ENCODE measurements around the gene STK32B.

GRCh38 chr4:5429747-5430146 is 378.5 kb downstream of the STK32B start:
- no peak for TF ChIP-seq CTCF (conservative IDR thresholded peaks at IDR 0.05; ENCODE audit: low read depth, low read length)
- no peak for TF ChIP-seq EZH2 (IDR thresholded peaks at IDR 0.05; ENCODE audit: borderline replicate concordance, low read depth, low read length, poor library complexity, severe bottlenecking)

Measured in A673 (cell line).